Lower leg skin (tissue), 4 donors: ENCODE measurements around the gene DENND6A. TPM values are rescaled to one million over a fixed set of nuclear protein-coding genes. Genes with fewer than 3 reads are reported as not detected.

Experiments used
- DNase-seq, 2 donors: peaks; one replicate each; pipeline ENCODE4 v3.0.0-alpha.2; 2019; ENCODE audit warnings: low spot score in 2 of 2
- H3K4me3 ChIP-seq: fragments of 200-600 bp; sonication (generic); 2 replicates; pipeline ENCODE4 v1.5.1; 2017; ENCODE audit warnings: mild to moderate bottlenecking, low read depth; ENCODE audit not compliant: poor library complexity, severe bottlenecking
- CTCF ChIP-seq, 3 donors: fragments of 450-650 bp; IDR thresholded peaks; one replicate each; pipeline ENCODE4 v1.5.1; 2016; ENCODE audit warnings: antibody characterized with exemption in 3 of 3, mild to moderate bottlenecking in 3 of 3, moderate library complexity in 2 of 3
- POLR2A ChIP-seq, 2 donors: fragments of 450-650 bp; IDR thresholded peaks; one replicate each; pipeline ENCODE4 v1.6.1; 2016 to 2017; ENCODE audit warnings: antibody characterized with exemption in 2 of 2, mild to moderate bottlenecking in 1 of 2, moderate library complexity in 1 of 2
- WGBS, 2 donors: methylation state at CpG; one replicate each; pipeline ENCODE4 v1.1.5; 2018; 5-methylcytosine and 5-hydroxymethylcytosine counted together
- intact Hi-C: fragments of 100-400 bp; cut with DNase I; formaldehyde crosslinking; loops from one replicate; pipeline ENCODE4 v1.15.0; 2023; ENCODE audit warnings: low total_unique reads
- total RNA-seq, 4 donors: library from RNA; depleted of rRNA; stranded (reverse); fragments of >200 nt; gene quantifications; one replicate each; pipeline ENCODE4 v1.1.0, GENCODE V29; 2016

The DENND6A gene
- total RNA-seq, 4 donors from 2014 or later = 16.1 to 38.2 (median 24.7) TPM

GRCh38 chr3:57689367-57690053 is 3.4 kb downstream of the DENND6A start:
- TF ChIP-seq POLR2A (IDR thresholded peaks at IDR 0.05) = no peak
- no peak for TF ChIP-seq CTCF (IDR thresholded peaks at IDR 0.05)
- intact Hi-C loops = loop anchor here (5.0 kb wide), 1 partner anchor 68 kb away; the partner anchor contains the start of gene SLMAP
- DNase-seq = no peak
- WGBS, 2 donors = 69 to 70% methylated on average over 4 of the region's 4 CpGs
- no peak overlapping the region for H3K4me3 ChIP-seq

GRCh38 chr3:57688291-57688690 is 4.6 kb downstream of the DENND6A start:
- no peak for DNase-seq
- 82 to 88% methylated on average over 3 of the region's 3 CpGs for WGBS, 2 donors
- H3K4me3 ChIP-seq = no peak overlapping the region
- TF ChIP-seq CTCF (IDR thresholded peaks at IDR 0.05) (no peak), POLR2A (IDR thresholded peaks at IDR 0.05) (no peak)
- intact Hi-C loops = no loop called here

GRCh38 chr3:57683286-57683685 is 9.6 kb downstream of the DENND6A start:
- 82 to 93% methylated on average over 2 of the region's 2 CpGs for WGBS, 2 donors
- no peak for TF ChIP-seq CTCF (IDR thresholded peaks at IDR 0.05)
- TF ChIP-seq POLR2A (IDR thresholded peaks at IDR 0.05) = no peak
- H3K4me3 ChIP-seq = no peak overlapping the region
- DNase-seq = no peak
- intact Hi-C loops = no loop called here

GRCh38 chr3:57682284-57682683 is 10.6 kb downstream of the DENND6A start:
- 0 to 100% methylated on average over 1 of the region's 1 CpG for WGBS, 2 donors
- no peak for DNase-seq
- H3K4me3 ChIP-seq = no peak overlapping the region
- TF ChIP-seq POLR2A (IDR thresholded peaks at IDR 0.05) (no peak), CTCF (IDR thresholded peaks at IDR 0.05) (no peak)
- intact Hi-C loops = no loop called here

- intact Hi-C loops = no loop called here
- TF ChIP-seq POLR2A (IDR thresholded peaks at IDR 0.05) (no peak), CTCF (IDR thresholded peaks at IDR 0.05) (no peak)
- DNase-seq = no peak
- WGBS, 2 donors = 83 to 92% methylated on average over 1 of the region's 1 CpG
- no peak overlapping the region for H3K4me3 ChIP-seq
Observed at GRCh38 chr3:57681691-57682090, 11.2 kb downstream of the DENND6A start.

- WGBS, 2 donors = 92 to 96% methylated on average over 4 of the region's 4 CpGs
- intact Hi-C loops = no loop called here
- TF ChIP-seq POLR2A (IDR thresholded peaks at IDR 0.05) = no peak
- TF ChIP-seq CTCF (IDR thresholded peaks at IDR 0.05) = no peak
Observed at GRCh38 chr3:57680046-57680445, 12.8 kb downstream of the DENND6A start.

More at GRCh38 chr3:57680046-57680445, 12.8 kb downstream of the DENND6A start:
- no peak for DNase-seq
- H3K4me3 ChIP-seq = no peak overlapping the region
